ENCODE data around the gene UNC45B.
"Not testable (repeated sequence)": the region's sequence is repeated elsewhere in the genome, so short reads cannot be mapped to it uniquely, and the experiment has no call there.

DNA sequence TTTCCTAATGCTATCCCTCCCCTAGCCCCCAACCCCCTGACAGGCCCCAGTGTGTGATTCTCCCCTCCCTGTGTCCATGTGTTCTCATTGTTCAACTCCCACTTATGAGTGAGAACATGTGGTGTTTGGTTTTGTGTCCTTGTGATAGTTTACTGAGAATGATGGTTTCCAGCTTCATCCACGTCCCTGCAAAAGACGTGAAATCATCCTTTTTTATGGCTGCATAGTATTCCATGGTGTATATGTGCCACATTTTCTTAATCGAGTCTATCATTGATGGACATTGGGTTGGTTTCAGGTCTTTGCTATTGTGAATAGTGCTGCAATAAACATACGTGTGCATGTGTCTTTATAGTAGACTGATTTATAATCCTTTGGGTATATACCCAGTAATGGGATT, 86.7 kb downstream of the UNC45B start:
- TF ChIP-seq, protein P1, sequence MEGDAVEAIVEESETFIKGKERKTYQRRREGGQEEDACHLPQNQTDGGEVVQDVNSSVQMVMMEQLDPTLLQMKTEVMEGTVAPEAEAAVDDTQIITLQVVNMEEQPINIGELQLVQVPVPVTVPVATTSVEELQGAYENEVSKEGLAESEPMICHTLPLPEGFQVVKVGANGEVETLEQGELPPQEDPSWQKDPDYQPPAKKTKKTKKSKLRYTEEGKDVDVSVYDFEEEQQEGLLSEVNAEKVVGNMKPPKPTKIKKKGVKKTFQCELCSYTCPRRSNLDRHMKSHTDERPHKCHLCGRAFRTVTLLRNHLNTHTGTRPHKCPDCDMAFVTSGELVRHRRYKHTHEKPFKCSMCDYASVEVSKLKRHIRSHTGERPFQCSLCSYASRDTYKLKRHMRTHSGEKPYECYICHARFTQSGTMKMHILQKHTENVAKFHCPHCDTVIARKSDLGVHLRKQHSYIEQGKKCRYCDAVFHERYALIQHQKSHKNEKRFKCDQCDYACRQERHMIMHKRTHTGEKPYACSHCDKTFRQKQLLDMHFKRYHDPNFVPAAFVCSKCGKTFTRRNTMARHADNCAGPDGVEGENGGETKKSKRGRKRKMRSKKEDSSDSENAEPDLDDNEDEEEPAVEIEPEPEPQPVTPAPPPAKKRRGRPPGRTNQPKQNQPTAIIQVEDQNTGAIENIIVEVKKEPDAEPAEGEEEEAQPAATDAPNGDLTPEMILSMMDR (IDR thresholded peaks at IDR 0.05): not testable (repeated sequence)
- not testable (repeated sequence) for TF ChIP-seq POLR2A (IDR thresholded peaks at IDR 0.05)

Measured in esophagus squamous epithelium (tissue), 4 donors.